Measurements from ENCODE around the gene SNRPD1. TPM values are rescaled to one million over a fixed set of nuclear protein-coding genes. Genes with fewer than 3 reads are reported as not detected.
"Not testable (repeated sequence)": the region's sequence is repeated elsewhere in the genome, so short reads cannot be mapped to it uniquely, and the experiment has no call there.

The SNRPD1 gene
- total and polyA plus RNA-seq, 2 experiments from 2014 or later, result 35.7 to 700 TPM

DNA sequence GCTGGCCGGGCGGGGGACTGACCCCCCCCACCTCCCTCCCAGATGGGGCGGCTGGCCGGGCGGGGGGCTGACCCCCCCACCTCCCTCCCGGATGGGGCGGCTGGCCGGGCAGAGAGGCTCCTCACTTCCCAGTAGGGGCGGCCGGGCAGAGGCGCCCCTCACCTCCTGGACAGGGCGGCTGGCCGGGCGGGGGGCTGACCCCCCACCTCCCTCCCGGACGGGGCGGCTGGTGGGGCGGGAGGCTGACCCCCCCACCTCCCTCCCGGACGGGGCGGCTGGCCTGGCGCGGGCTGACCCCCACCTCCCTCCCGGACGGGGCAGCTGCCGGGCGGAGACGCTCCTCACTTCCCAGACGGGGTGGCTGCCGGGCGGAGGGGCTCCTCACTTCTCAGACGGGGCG is 19.8 kb upstream of the SNRPD1 start:
- not testable (repeated sequence) for H3F3A ChIP-seq (replicated peaks; ENCODE audit: low read depth); H3K27me3 ChIP-seq (ENCODE audit: insufficient read depth); H3K4me2 ChIP-seq; H3K4me1 ChIP-seq (ENCODE audit: insufficient read depth); ATAC-seq; H3K4me3 Mint-ChIP-seq; DNase-seq (ENCODE audit: low spot score); H3K36me3 ChIP-seq (ENCODE audit: insufficient read depth); H3K27ac Mint-ChIP-seq; H3K4me3 ChIP-seq; H3K27me3 Mint-ChIP-seq (ENCODE audit: insufficient read depth, low read depth, poor library complexity); H3K9me2 ChIP-seq (ENCODE audit: insufficient read depth); H2AFZ ChIP-seq; H3K4me1 Mint-ChIP-seq; H3K27ac ChIP-seq (ENCODE audit: low read depth)
- H4K20me1 ChIP-seq (replicated peaks; ENCODE audit: insufficient read depth), result peaks cover 19% of the 10 kb centered on the region
- H3K9me3 Mint-ChIP-seq, result peaks cover 21% of the 10 kb centered on the region
- peaks cover 84% of the 10 kb centered on the region for H3K79me2 ChIP-seq (replicated peaks; ENCODE audit: insufficient read depth)
- H3K36me3 Mint-ChIP-seq (ENCODE audit: low read depth), result peaks cover 53% of the 10 kb centered on the region

DNA sequence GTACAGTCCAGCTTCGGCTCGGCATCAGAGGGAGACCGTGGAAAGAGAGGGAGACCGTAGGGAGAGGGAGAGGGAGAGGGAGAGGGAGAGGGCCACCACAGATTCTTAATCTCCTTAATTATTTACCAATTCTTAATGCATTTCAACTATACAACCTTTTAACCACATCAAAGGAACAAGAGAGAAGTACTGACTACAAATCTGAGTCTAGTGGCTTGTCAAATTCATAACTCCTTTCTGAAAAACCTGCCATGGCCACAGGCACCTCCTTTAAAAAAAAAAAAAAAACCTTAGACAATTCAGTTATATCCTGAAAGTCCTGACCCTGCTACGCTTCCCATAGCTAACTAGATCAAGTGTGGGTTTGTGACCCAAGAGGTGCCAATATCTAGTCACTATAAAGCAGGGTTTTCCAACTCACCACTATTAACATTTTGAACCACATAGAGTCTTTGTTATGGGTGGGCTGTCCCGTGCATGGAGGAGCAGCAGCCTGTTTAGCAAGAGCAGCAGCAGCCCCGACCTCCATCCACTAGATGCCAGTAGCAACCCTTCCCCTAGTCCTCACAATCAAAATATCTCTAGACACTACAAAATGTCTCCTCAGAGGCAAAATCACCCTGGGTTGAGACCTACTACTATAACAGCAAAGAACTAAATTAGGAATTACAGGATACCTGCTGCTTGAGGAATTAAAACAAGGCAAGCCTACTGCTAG is 18.4 kb upstream of the SNRPD1 start:
- ATAC-seq (no peak), DNase-seq (ENCODE audit: low spot score) (no peak)
- Mint-ChIP-seq H3K27ac (no peak overlapping the region), H3K4me3 (no peak overlapping the region), H3K36me3 (ENCODE audit: low read depth) (peaks cover 53% of the 10 kb centered on the region), H3K4me1 (peaks cover under 1% of the 10 kb centered on the region), H3K9me3 (peaks cover 21% of the 10 kb centered on the region), H3K27me3 (ENCODE audit: insufficient read depth, low read depth, poor library complexity) (peaks cover 3% of the 10 kb centered on the region)
- H3K27ac ChIP-seq (ENCODE audit: low read depth), result no peak overlapping the region
- no peaks in the 10 kb centered on the region for H3F3A ChIP-seq (replicated peaks; ENCODE audit: low read depth)
- H4K20me1 ChIP-seq (replicated peaks; ENCODE audit: insufficient read depth), result peaks cover 7% of the 10 kb centered on the region
- H3K36me3 ChIP-seq (ENCODE audit: insufficient read depth), result no peaks in the 10 kb centered on the region
- no peak overlapping the region for H3K4me3 ChIP-seq
- no peak overlapping the region for H3K4me2 ChIP-seq
- peaks cover 84% of the 10 kb centered on the region for H3K79me2 ChIP-seq (replicated peaks; ENCODE audit: insufficient read depth)
- H3K27me3 ChIP-seq (ENCODE audit: insufficient read depth), result no peaks in the 10 kb centered on the region
- peaks cover 3% of the 10 kb centered on the region; the same call in 1 of the 2 replicates for H3K4me1 ChIP-seq (ENCODE audit: insufficient read depth)
- no peak overlapping the region for H2AFZ ChIP-seq
- no peak for TF ChIP-seq POLR2AphosphoS5 (IDR thresholded peaks at IDR 0.05; ENCODE audit: low read depth)
- TF ChIP-seq, protein P1, sequence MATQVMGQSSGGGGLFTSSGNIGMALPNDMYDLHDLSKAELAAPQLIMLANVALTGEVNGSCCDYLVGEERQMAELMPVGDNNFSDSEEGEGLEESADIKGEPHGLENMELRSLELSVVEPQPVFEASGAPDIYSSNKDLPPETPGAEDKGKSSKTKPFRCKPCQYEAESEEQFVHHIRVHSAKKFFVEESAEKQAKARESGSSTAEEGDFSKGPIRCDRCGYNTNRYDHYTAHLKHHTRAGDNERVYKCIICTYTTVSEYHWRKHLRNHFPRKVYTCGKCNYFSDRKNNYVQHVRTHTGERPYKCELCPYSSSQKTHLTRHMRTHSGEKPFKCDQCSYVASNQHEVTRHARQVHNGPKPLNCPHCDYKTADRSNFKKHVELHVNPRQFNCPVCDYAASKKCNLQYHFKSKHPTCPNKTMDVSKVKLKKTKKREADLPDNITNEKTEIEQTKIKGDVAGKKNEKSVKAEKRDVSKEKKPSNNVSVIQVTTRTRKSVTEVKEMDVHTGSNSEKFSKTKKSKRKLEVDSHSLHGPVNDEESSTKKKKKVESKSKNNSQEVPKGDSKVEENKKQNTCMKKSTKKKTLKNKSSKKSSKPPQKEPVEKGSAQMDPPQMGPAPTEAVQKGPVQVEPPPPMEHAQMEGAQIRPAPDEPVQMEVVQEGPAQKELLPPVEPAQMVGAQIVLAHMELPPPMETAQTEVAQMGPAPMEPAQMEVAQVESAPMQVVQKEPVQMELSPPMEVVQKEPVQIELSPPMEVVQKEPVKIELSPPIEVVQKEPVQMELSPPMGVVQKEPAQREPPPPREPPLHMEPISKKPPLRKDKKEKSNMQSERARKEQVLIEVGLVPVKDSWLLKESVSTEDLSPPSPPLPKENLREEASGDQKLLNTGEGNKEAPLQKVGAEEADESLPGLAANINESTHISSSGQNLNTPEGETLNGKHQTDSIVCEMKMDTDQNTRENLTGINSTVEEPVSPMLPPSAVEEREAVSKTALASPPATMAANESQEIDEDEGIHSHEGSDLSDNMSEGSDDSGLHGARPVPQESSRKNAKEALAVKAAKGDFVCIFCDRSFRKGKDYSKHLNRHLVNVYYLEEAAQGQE (IDR thresholded peaks at IDR 0.05; ENCODE audit: unreplicated experiment), result no peak
- no peak for TF ChIP-seq JUNB (IDR thresholded peaks at IDR 0.05; ENCODE audit: unreplicated experiment)
- no peak for TF ChIP-seq ZNF114 (CRISPR knock-in tag; IDR thresholded peaks at IDR 0.05)
- TF ChIP-seq EZH2phosphoT487 (IDR thresholded peaks at IDR 0.05; ENCODE audit: unreplicated experiment), result no peak
- TF ChIP-seq CREB1 (CRISPR knock-in tag; IDR thresholded peaks at IDR 0.05; ENCODE audit: low read depth), result no peak
- peak in 1 of 2 experiments; percentile 13; a peak in 1 of 4 replicates for TF ChIP-seq CTCF (conservative IDR thresholded peaks at IDR 0.05; ENCODE audit: low read depth in 2 of 2)
- no peaks in the 10 kb centered on the region for H3K9me2 ChIP-seq (ENCODE audit: insufficient read depth)

Measured in GM23338 (cell line).